Ecto neural progenitor cell (in vitro differentiated cells): ENCODE measurements around the gene TSN.
"Not testable (repeated sequence)": the region's sequence is repeated elsewhere in the genome, so short reads cannot be mapped to it uniquely, and the experiment has no call there.

Experiments used
- DNase-seq: peaks from one replicate; pipeline ENCODE4 v3.0.0-alpha.2; 2018; ENCODE audit warnings: low spot score

The TSN gene

DNA sequence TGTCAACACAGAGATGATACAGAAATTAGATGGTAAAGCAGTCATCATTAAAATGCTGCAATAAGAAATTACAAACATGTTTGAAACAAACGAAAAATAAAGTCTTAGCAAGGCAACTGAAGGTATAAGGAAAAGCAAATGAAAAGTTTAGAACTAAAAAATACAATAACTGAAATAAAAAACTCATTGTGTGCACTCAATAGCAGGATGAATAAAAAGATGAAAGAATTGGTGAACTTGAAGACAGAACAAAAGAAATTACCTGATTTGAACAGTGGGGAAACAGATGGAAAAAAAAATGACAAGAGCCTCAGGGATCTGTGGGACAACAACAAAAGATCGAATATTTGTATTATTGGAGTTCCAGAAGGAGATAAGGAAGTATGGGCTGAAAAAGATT, 46.5 kb downstream of the TSN start:
- no peak for DNase-seq

DNA sequence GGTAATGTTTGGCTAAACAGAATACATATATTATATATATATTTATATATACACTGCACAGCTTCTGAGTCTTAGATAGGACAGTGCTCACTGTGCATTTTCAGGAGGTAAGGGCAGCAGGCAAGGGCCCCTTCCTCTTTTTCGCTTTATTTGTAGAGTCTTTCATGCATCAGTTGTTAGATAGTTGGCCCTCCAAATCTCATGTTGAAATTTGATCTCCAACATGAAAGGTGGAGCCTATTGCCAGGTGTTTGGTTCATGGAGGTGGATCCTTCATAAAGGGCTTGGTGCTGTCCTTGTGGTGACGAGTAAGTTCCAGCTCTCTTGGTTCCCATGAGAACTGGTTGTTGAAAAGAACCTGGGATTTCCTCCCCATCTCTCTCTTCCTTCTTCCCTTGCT, 48.1 kb downstream of the TSN start:
- DNase-seq, result no peak

DNA sequence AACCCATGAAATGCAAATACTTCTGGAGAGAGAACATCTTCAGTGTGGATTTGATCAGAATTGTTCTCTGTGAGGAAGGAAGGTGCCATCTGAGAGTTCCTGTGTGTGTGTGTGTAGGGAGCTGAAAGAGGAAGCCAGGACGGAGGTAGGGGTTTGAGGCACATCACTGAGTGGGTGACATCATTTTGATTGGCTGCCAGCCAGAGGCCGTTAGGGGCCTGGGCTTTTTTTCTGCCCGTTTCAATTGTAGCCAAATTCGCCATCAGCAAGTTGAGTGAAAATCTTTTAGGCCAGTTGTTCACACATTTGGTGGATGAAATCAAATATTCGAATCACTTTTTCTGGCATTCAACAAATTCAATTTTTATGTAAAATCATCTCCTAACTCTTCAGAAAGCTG, 48.9 kb downstream of the TSN start:
- DNase-seq, result no peak

DNA sequence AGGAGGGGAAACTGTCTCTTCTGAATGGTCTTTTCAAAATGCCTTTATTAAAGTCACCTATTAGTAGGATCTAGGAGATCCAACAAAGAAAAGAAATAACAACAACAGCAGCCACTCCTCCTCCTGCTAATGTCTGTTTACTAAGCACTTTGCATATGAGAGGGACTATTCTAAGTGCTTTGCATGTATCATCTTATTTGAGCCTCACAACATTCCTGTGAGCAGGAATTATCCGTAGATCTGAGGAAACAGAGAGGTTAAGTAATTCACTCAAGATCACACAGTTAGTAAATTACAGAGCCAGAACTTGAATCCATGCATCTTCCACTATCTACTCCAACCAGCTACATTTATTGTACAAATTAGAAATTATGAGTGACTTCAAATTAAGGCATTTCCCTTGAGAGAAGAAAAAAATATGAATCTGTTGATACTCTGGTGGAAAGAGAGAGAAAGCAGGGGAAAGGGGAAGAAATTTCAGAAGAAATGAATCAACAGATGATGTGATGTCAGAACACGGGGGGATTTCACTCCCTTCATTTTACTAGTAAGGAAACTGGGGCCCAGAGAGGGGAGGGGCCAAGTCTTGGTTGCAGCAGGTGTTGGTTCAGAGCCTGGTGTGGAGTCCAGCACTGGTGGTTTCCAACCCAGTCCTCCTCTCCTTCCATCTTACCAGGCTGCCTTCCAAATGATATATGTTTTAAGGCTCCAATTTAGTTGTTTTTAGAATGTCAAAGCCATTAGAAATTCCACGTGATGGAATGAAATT, 49.7 kb downstream of the TSN start:
- no peak for DNase-seq

DNA sequence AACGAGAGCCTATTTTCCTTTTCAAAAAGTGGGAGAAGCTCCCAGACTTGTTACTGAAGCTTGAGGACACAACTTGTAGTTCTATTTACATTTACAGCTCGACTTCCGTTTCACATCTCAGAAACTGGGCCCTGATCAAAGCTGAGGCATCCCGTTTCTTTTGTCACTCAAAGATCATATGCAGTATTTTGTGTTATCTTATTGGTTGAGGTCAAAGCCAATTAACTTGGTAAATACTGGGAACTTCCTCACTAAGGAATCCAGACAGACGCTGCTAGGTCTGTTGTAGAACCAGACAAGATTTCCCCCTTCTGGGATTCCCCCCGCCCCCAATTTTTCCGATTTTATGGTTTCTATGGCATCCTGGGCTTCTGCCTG, 50.3 kb downstream of the TSN start:
- DNase-seq, result no peak

DNA sequence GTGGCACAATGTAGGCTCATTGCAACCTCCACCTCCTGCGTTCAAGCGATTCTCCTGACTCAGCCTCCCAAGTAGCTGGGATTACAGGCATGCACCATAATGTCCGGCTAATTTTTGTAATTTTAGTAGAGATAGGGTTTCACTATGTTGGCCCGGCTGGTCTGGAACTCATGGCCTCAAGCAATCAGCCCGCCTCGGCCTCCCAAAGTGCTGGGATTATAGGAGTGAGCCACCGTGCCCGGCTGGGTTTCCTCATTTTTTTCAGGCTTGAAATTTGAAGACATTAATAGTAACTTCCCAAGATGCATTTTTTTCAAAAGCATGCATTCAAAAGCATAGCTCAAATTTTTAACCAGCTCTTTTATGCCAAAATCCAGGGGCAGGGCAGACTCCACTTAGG, 52.3 kb downstream of the TSN start:
- DNase-seq, result not testable (repeated sequence)

DNA sequence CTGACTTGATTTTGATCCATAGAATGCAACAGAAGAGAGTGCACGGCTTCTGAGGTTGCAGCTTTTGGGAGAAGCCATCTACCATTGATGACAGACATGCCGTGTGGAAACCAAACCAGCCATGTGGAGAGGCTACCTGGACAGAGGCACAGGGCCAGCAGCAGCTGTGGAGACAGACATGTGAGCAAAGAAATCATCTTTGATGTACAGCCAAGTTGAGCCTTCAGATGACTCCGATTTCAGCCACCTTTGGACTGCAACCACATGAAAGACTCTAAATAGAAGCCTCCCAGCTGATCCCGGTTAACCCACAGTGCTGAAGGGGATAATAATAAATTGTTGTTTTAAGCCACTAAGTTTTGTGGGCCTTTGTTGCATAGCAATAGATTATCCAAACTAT, 54.2 kb downstream of the TSN start:
- no peak for DNase-seq

DNA sequence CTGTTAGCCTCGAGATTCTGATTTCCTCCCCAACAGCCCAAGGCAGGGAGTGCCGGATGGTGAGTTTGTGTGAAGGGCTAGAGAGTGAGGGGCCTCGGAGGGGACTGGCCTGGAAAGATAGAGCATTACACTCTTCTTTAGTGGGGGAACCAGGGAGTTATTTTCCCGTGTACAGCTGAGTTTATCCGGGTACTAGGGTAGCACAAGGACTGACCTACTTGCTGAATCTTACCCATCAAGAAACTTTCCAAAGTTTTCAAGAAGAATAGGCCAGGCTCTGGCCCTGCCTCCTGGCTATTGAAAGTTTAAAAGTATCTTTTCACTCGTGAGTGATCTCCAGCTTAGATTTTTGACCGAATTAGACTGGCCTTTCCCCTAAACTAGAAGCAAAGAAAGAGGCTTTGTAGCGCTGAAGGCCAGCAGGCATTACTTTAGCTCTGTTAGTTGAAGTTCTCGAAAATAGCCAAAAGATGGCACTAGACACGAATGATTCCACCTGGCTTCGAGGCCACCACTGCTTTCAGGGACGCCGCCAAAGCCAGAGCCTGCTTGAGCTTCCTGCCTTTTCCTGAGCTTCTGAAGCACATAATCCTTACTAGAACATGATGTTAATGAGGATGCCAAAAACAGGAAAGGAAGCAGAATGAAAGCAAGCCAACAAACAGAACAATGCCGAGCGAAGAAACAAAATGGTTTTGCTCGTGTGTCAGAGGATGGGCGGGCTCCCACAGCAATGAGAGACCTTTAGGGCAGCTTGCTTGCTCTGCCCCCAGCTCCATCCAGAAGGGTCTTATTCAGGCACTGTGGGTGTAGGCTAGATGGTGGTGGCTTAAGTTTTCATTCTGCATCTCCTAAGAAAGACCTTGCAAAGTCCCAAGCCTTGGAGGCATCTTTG, 55.8 kb downstream of the TSN start:
- peak; percentile 78 for DNase-seq

DNA sequence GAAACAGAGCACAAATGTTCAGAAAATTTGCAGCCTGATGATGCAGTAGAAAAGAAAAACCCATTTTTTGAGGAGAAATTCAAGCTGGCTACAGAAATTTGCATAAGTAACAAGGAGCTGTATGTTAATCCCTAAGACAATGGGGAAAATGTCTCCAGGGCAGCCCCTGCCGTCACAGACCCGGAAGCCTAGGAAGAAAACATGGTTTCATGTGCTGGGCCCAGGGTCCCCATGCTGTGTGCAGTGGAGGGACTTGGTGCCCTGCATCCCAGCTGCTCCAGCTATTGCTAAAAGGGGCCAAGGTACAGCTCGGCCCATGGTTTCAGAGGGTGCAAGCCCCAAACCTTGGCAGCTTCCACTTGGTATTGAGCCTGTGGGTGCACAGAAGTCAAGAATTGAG, 57.6 kb downstream of the TSN start:
- DNase-seq, result not testable (repeated sequence)

DNA sequence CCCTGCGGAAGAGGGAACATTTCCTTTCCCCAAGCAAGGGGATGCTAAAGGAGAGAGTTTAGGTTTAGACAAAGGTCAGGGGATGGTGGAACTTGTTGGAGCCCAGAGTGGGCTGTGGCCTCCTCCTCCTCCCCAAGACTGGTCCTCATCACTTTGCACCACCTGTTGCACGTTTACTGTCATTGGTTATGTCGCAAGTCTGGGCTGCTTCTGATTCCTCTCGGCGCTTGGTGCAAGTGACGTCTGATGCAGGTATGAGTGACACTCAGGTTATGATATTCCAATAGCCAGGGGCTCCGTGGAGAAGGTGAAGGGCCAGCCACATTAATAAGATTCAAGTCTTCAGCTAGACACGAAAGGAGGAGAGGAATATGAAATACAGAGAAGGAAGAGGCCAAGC, 59.8 kb downstream of the TSN start:
- no peak for DNase-seq

DNA sequence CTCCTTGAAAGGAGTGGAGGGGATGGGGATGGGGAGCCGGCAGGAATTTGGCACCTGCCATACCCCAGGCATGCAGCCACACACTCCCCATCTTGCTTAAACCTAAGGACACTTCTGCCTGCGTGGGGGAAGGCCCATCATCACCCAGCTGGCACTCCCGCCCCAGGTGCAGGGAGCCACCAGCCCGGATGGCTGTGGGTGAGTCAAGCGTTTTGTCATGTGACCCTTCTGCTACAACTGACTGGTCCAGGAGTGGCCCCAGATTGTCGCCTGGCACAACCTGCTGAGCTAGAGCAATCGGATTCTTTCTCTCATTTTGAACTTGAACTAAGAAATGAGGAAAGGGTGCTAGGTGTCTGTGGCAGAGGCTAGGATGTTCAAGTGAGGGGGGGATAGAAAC, 61.3 kb downstream of the TSN start:
- no peak for DNase-seq

DNA sequence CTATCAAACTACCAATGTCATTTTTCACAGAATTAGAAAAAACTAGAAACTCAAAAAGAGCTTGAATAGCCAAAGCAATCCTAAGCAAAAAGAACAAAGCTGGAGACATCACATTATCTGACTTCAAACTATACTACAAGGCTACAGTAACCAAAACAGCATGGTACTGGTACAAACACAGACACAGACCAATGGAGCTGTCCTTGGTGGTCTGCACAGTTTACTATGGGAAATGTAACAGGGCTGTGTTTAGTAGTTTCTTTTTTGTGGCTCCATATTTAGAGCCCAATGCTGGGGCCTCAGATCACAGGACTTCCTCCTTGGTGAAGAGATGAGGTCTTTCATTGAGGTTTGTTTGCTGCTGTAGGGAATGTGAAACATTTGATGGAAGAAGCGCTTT, 61.9 kb downstream of the TSN start:
- not testable (repeated sequence) for DNase-seq
